HCT116 (cell line): ENCODE results near the gene MIPEP.

Experiments used
- CTCF ChIP-seq, 3 experiments: fragments of 200-600 bp in 1 of 3; sonication (generic) in 1 of 3; IDR thresholded peaks in 2 of 3; conservative IDR thresholded peaks in 1 of 3; 2 replicates each; pipeline ENCODE4 v1.5.1; 2012 to 2017; ENCODE audit warnings: low read depth in 2 of 3, low read length in 2 of 3, antibody characterized with exemption in 1 of 3, borderline replicate concordance in 1 of 3, control low read depth in 1 of 3, mild to moderate bottlenecking in 1 of 3, mixed read lengths in 1 of 3, mixed run types in 1 of 3, moderate library complexity in 1 of 3; ENCODE audit not compliant: insufficient read depth in 1 of 3
- EZH2 ChIP-seq: fragments of 200-600 bp; sonication (generic); IDR thresholded peaks from 2 replicates; pipeline ENCODE4 v1.6.1; 2017; ENCODE audit warnings: antibody characterized with exemption, mixed run types
- EZH2phosphoT487 ChIP-seq: fragments of 200-600 bp; IDR thresholded peaks from 2 replicates; pipeline ENCODE4 v1.6.1; 2018; ENCODE audit warnings: antibody characterized with exemption, borderline replicate concordance

- TF ChIP-seq EZH2 (no peak), CTCF (IDR thresholded peaks at IDR 0.05 in 2 of 3, conservative IDR thresholded peaks at IDR 0.05 in 1 of 3; ENCODE audit: borderline replicate concordance in 1 of 3, insufficient read depth in 1 of 3, low read depth in 2 of 3, low read length in 2 of 3) (no peak), EZH2phosphoT487 (no peak)
Observed at GRCh38 chr13:23902975-23903905, 14.0 kb upstream of the MIPEP start.
